Measurements from ENCODE around the gene MYBBP1A.

- TF ChIP-seq CTCF (IDR thresholded peaks at IDR 0.05; ENCODE audit: poor library complexity) (peak; percentile 84), EZH2phosphoT487 (IDR thresholded peaks at IDR 0.05; ENCODE audit: low read depth, severe bottlenecking, unreplicated experiment) (no peak), EZH2 (IDR thresholded peaks at IDR 0.05; ENCODE audit: borderline replicate concordance) (no peak)
Measured at GRCh38 chr17:4566785-4567184, 11.6 kb upstream of the MYBBP1A start.

All from hepatocyte (in vitro differentiated cells).